Fibroblast of peridontal ligament (primary cell): ENCODE data around the gene C12orf42.
"Not testable (repeated sequence)": the region's sequence is repeated elsewhere in the genome, so short reads cannot be mapped to it uniquely, and the experiment has no call there.

Experiments
- DNase-seq: peaks from one replicate; pipeline ENCODE4 v3.0.0-alpha.2; 2010; ENCODE audit errors: extremely low read depth

C12orf42 gene

GRCh38 chr12:103494734-103495468, 867 bp downstream of the C12orf42 start:
- no peak for DNase-seq

- no peak for DNase-seq
Measured at GRCh38 chr12:103494051-103494733, 1.6 kb downstream of the C12orf42 start.

- no peak for DNase-seq
Measured at GRCh38 chr12:103493199-103493598, 2.6 kb downstream of the C12orf42 start.

GRCh38 chr12:103482365-103482764, 13.4 kb downstream of the C12orf42 start:
- no peak for DNase-seq

GRCh38 chr12:103475073-103475472, 20.7 kb downstream of the C12orf42 start:
- no peak for DNase-seq

GRCh38 chr12:103470664-103471063, 25.1 kb downstream of the C12orf42 start:
- no peak for DNase-seq

- no peak for DNase-seq
Measured at GRCh38 chr12:103469719-103470118, 26.0 kb downstream of the C12orf42 start.

GRCh38 chr12:103468837-103469236, 26.9 kb downstream of the C12orf42 start:
- DNase-seq: no peak

- DNase-seq: no peak
Measured at GRCh38 chr12:103462675-103463074, 33.1 kb downstream of the C12orf42 start.

- no peak for DNase-seq
Measured at GRCh38 chr12:103457471-103457870, 38.3 kb downstream of the C12orf42 start.

GRCh38 chr12:103456006-103456405, 39.8 kb downstream of the C12orf42 start:
- DNase-seq: no peak

- DNase-seq: no peak
Measured at GRCh38 chr12:103455020-103455763, 40.6 kb downstream of the C12orf42 start.

- DNase-seq: no peak
Measured at GRCh38 chr12:103444983-103445382, 50.8 kb downstream of the C12orf42 start.

- no peak for DNase-seq
Measured at GRCh38 chr12:103442822-103443221, 52.9 kb downstream of the C12orf42 start.

- no peak for DNase-seq
Measured at GRCh38 chr12:103442182-103442555, 53.6 kb downstream of the C12orf42 start.

- DNase-seq: no peak
Measured at GRCh38 chr12:103441437-103442181, 54.2 kb downstream of the C12orf42 start.

GRCh38 chr12:103434165-103435105, 61.3 kb downstream of the C12orf42 start:
- not testable (repeated sequence) for DNase-seq

GRCh38 chr12:103431950-103432349, 63.8 kb downstream of the C12orf42 start:
- DNase-seq: no peak

GRCh38 chr12:103431387-103431786, 64.4 kb downstream of the C12orf42 start:
- DNase-seq: no peak

GRCh38 chr12:103425674-103426073, 70.1 kb downstream of the C12orf42 start:
- not testable (repeated sequence) for DNase-seq
